ENCODE measurements around the gene TRMT112. TPM values are rescaled to one million over a fixed set of nuclear protein-coding genes. Genes with fewer than 3 reads are reported as not detected.

Gene TRMT112
- total and polyA plus RNA-seq, 5 donors: 91.7 to 144 (median 102) TPM

- Histone ChIP-seq H3K4me1 (ENCODE audit: control insufficient read depth, insufficient read depth, low read length) (peaks cover 10% of the 10 kb centered on the region), H3K9me3 (ENCODE audit: control insufficient read depth, low read length) (no peaks in the 10 kb centered on the region), H3K27ac (ENCODE audit: low read length) (peak overlapping the region; percentile 56), H3K27me3 (ENCODE audit: control insufficient read depth, insufficient read depth) (no peaks in the 10 kb centered on the region), H3K4me3 (ENCODE audit: low read length) (no peak overlapping the region)
- 60% methylated on average over 13 of the region's 13 CpGs for WGBS
- intact Hi-C loops (cut with DNase I): no loop called here
- peak in 2 of 3 donors; percentile 68 to 69 for DNase-seq
- peak; percentile 0 to 6 for ATAC-seq
Observed at GRCh38 chr11:64357904-64358535, 40.7 kb upstream of the TRMT112 start.

GRCh38 chr11:64357446-64357845, 40.1 kb upstream of the TRMT112 start:
- intact Hi-C loops (cut with DNase I): no loop called here
- Histone ChIP-seq H3K9me3 (ENCODE audit: control insufficient read depth, low read length) (no peaks in the 10 kb centered on the region), H3K27ac (ENCODE audit: low read length) (no peak overlapping the region), H3K4me3 (ENCODE audit: low read length) (no peak overlapping the region), H3K27me3 (ENCODE audit: control insufficient read depth, insufficient read depth) (no peaks in the 10 kb centered on the region), H3K4me1 (ENCODE audit: control insufficient read depth, insufficient read depth, low read length) (peaks cover 10% of the 10 kb centered on the region)
- peak in 1 of 3 donors; percentile 66 for DNase-seq
- no peak for ATAC-seq
- 92% methylated on average over 6 of the region's 6 CpGs for WGBS

GRCh38 chr11:64356498-64357411, 39.4 kb upstream of the TRMT112 start:
- no peak overlapping the region for H3K27ac ChIP-seq (ENCODE audit: low read length)
- H3K27me3 ChIP-seq (ENCODE audit: control insufficient read depth, insufficient read depth): no peaks in the 10 kb centered on the region
- peak in 2 of 3 donors; percentile 62 to 77 for DNase-seq
- peaks cover 10% of the 10 kb centered on the region for H3K4me1 ChIP-seq (ENCODE audit: control insufficient read depth, insufficient read depth, low read length)
- 87% methylated on average over 25 of the region's 25 CpGs for WGBS
- no peak overlapping the region for H3K4me3 ChIP-seq (ENCODE audit: low read length)
- ATAC-seq: no peak
- no peaks in the 10 kb centered on the region for H3K9me3 ChIP-seq (ENCODE audit: control insufficient read depth, low read length)
- intact Hi-C loops (cut with DNase I): no loop called here

- 11% methylated on average over 23 of the region's 23 CpGs for WGBS
- Histone ChIP-seq H3K9me3 (ENCODE audit: control insufficient read depth, low read length) (no peaks in the 10 kb centered on the region), H3K4me1 (ENCODE audit: control insufficient read depth, insufficient read depth, low read length) (peaks cover 10% of the 10 kb centered on the region), H3K27ac (ENCODE audit: low read length) (peak overlapping the region; percentile 34), H3K4me3 (ENCODE audit: low read length) (peak overlapping the region; percentile 16), H3K27me3 (ENCODE audit: control insufficient read depth, insufficient read depth) (no peaks in the 10 kb centered on the region)
- intact Hi-C loops (cut with DNase I): no loop called here
- ATAC-seq (peak; percentile 58 to 68), DNase-seq (peak; percentile 86 to 93 (median 92))
Observed at GRCh38 chr11:64355078-64355940, 38.0 kb upstream of the TRMT112 start.

- WGBS: 82% methylated on average over 20 of the region's 20 CpGs
- H3K27ac ChIP-seq (ENCODE audit: low read length): no peak overlapping the region
- H3K4me1 ChIP-seq (ENCODE audit: control insufficient read depth, insufficient read depth, low read length): peaks cover 10% of the 10 kb centered on the region
- DNase-seq: peak in 2 of 3 donors; percentile 49 to 74
- no peak overlapping the region for H3K4me3 ChIP-seq (ENCODE audit: low read length)
- ATAC-seq: no peak
- intact Hi-C loops (cut with DNase I): no loop called here
- H3K27me3 ChIP-seq (ENCODE audit: control insufficient read depth, insufficient read depth): no peaks in the 10 kb centered on the region
- no peaks in the 10 kb centered on the region for H3K9me3 ChIP-seq (ENCODE audit: control insufficient read depth, low read length)
Observed at GRCh38 chr11:64353715-64354506, 36.6 kb upstream of the TRMT112 start.

- Histone ChIP-seq H3K4me1 (ENCODE audit: control insufficient read depth, insufficient read depth, low read length) (peaks cover 5% of the 10 kb centered on the region), H3K27ac (ENCODE audit: low read length) (no peak overlapping the region), H3K27me3 (ENCODE audit: control insufficient read depth, insufficient read depth) (no peaks in the 10 kb centered on the region), H3K9me3 (ENCODE audit: control insufficient read depth, low read length) (no peaks in the 10 kb centered on the region), H3K4me3 (ENCODE audit: low read length) (no peak overlapping the region)
- WGBS: 86% methylated on average over 34 of the region's 34 CpGs
- intact Hi-C loops (cut with DNase I): no loop called here
- no peak for ATAC-seq
- DNase-seq: peak in 1 of 3 donors; percentile 65
Observed at GRCh38 chr11:64352995-64353714, 35.8 kb upstream of the TRMT112 start.

- intact Hi-C loops (cut with DNase I): no loop called here
- Histone ChIP-seq H3K9me3 (ENCODE audit: control insufficient read depth, low read length) (no peaks in the 10 kb centered on the region), H3K4me3 (ENCODE audit: low read length) (no peak overlapping the region), H3K4me1 (ENCODE audit: control insufficient read depth, insufficient read depth, low read length) (peaks cover 3% of the 10 kb centered on the region), H3K27me3 (ENCODE audit: control insufficient read depth, insufficient read depth) (no peaks in the 10 kb centered on the region), H3K27ac (ENCODE audit: low read length) (no peak overlapping the region)
- ATAC-seq (no peak), DNase-seq (peak in 1 of 3 donors; percentile 61)
- WGBS: 90% methylated on average over 33 of the region's 33 CpGs
Observed at GRCh38 chr11:64352099-64352994, 35.0 kb upstream of the TRMT112 start.

- WGBS: 94% methylated on average over 18 of the region's 18 CpGs
- ATAC-seq: no peak
Observed at GRCh38 chr11:64351136-64351631, 33.8 kb upstream of the TRMT112 start.

GRCh38 chr11:64349404-64349803, 32.0 kb upstream of the TRMT112 start:
- peak in 1 of 3 donors; percentile 41 for DNase-seq
- Histone ChIP-seq H3K4me1 (ENCODE audit: control insufficient read depth, insufficient read depth, low read length) (no peaks in the 10 kb centered on the region), H3K4me3 (ENCODE audit: low read length) (no peak overlapping the region), H3K27me3 (ENCODE audit: control insufficient read depth, insufficient read depth) (no peaks in the 10 kb centered on the region), H3K9me3 (ENCODE audit: control insufficient read depth, low read length) (no peaks in the 10 kb centered on the region), H3K27ac (ENCODE audit: low read length) (no peak overlapping the region)
- intact Hi-C loops (cut with DNase I): no loop called here
- ATAC-seq: no peak
- WGBS: 87% methylated on average over 11 of the region's 11 CpGs

More at GRCh38 chr11:64351136-64351631, 33.8 kb upstream of the TRMT112 start:
- no peak for DNase-seq
- H3K27ac ChIP-seq (ENCODE audit: low read length): no peak overlapping the region
- H3K4me1 ChIP-seq (ENCODE audit: control insufficient read depth, insufficient read depth, low read length): peaks cover 3% of the 10 kb centered on the region
- intact Hi-C loops (cut with DNase I): no loop called here
- no peak overlapping the region for H3K4me3 ChIP-seq (ENCODE audit: low read length)
- H3K27me3 ChIP-seq (ENCODE audit: control insufficient read depth, insufficient read depth): no peaks in the 10 kb centered on the region
- no peaks in the 10 kb centered on the region for H3K9me3 ChIP-seq (ENCODE audit: control insufficient read depth, low read length)

Data from right cardiac atrium (tissue), 5 donors.